Trophoblast cell (in vitro differentiated cells and primary cell): ENCODE results near the gene HLA-DQB1.
"Not testable (repeated sequence)": the region's sequence is repeated elsewhere in the genome, so short reads cannot be mapped to it uniquely, and the experiment has no call there.

Source experiments
- DNase-seq, 2 donors: peaks; one replicate each; pipeline ENCODE4 v3.0.0-alpha.2; 2016
- H2AFZ ChIP-seq: 2 replicates; pipeline ENCODE4 v1.6.1; 2013; ENCODE audit warnings: low read length, moderate library complexity, mild to moderate bottlenecking; ENCODE audit not compliant: insufficient read depth, poor library complexity
- H2AK5ac ChIP-seq: 2 replicates; pipeline ENCODE4 v1.6.1; 2013; ENCODE audit warnings: mild to moderate bottlenecking, low read length
- H2BK120ac ChIP-seq: 2 replicates; pipeline ENCODE4 v1.6.1; 2013; ENCODE audit warnings: low read length, mild to moderate bottlenecking, moderate library complexity; ENCODE audit not compliant: insufficient read depth, poor library complexity
- H2BK12ac ChIP-seq: 2 replicates; pipeline ENCODE4 v1.6.1; 2013; ENCODE audit warnings: mild to moderate bottlenecking, low read length, moderate library complexity
- H2BK5ac ChIP-seq: 2 replicates; pipeline ENCODE4 v1.6.1; 2013; ENCODE audit warnings: low read length, low read depth, moderate library complexity, mild to moderate bottlenecking; ENCODE audit not compliant: poor library complexity
- H3K14ac ChIP-seq: 2 replicates; pipeline ENCODE4 v1.6.1; 2013; ENCODE audit warnings: mild to moderate bottlenecking, low read length
- H3K18ac ChIP-seq: 2 replicates; pipeline ENCODE4 v1.6.1; 2013; ENCODE audit warnings: mild to moderate bottlenecking, low read length
- H3K23ac ChIP-seq: 2 replicates; pipeline ENCODE4 v1.6.1; 2013; ENCODE audit warnings: low read length
- H3K27ac ChIP-seq: 2 replicates; pipeline ENCODE4 v1.5.1; 2013; ENCODE audit warnings: low read depth, mild to moderate bottlenecking, inconsistent platforms, low read length, moderate library complexity
- H3K27me3 ChIP-seq: 2 replicates; pipeline ENCODE4 v1.6.1; 2013; ENCODE audit warnings: inconsistent platforms, mild to moderate bottlenecking, low read length, moderate library complexity; ENCODE audit not compliant: insufficient read depth
- H3K36me3 ChIP-seq, 2 experiments: 1 replicate in 1 of 2; 2 replicates in 1 of 2; pipeline ENCODE4 v1.6.1; 2013; ENCODE audit warnings: low read length in 2 of 2, mild to moderate bottlenecking in 2 of 2, moderate library complexity in 1 of 2; ENCODE audit not compliant: insufficient read depth in 2 of 2, control insufficient read depth in 1 of 2
- H3K4ac ChIP-seq: 2 replicates; pipeline ENCODE4 v1.6.1; 2013; ENCODE audit warnings: low read depth, mild to moderate bottlenecking, low read length, moderate library complexity
- H3K4me1 ChIP-seq, 2 experiments: 1 replicate in 1 of 2; 2 replicates in 1 of 2; pipeline ENCODE4 v1.6.1; 2013; ENCODE audit warnings: low read length in 2 of 2, mild to moderate bottlenecking in 2 of 2, moderate library complexity in 1 of 2; ENCODE audit not compliant: insufficient read depth in 2 of 2, control insufficient read depth in 1 of 2
- H3K4me2 ChIP-seq: 2 replicates; pipeline ENCODE4 v1.6.1; 2013; ENCODE audit warnings: inconsistent platforms, mild to moderate bottlenecking, low read length, moderate library complexity
- H3K4me3 ChIP-seq: 2 replicates; pipeline ENCODE4 v1.5.1; 2013; ENCODE audit warnings: mild to moderate bottlenecking, low read depth, low read length, inconsistent platforms
- H3K79me1 ChIP-seq: one replicate; pipeline ENCODE4 v1.6.1; 2013; ENCODE audit warnings: low read length
- H3K79me2 ChIP-seq: 2 replicates; pipeline ENCODE4 v1.6.1; 2013; ENCODE audit warnings: low read length, mild to moderate bottlenecking; ENCODE audit not compliant: control insufficient read depth, insufficient read depth, poor library complexity
- H3K9ac ChIP-seq: 2 replicates; pipeline ENCODE4 v1.6.1; 2013; ENCODE audit warnings: mild to moderate bottlenecking, low read length
- H3K9me3 ChIP-seq: 2 replicates; pipeline ENCODE4 v1.6.1; 2013; ENCODE audit warnings: low read depth, mild to moderate bottlenecking, control low read depth, inconsistent platforms, low read length; ENCODE audit not compliant: insufficient read depth
- H4K12ac ChIP-seq: 2 replicates; pipeline ENCODE4 v1.6.1; 2013; ENCODE audit warnings: low read depth, mild to moderate bottlenecking, low read length, moderate library complexity
- H4K8ac ChIP-seq: 2 replicates; pipeline ENCODE4 v1.6.1; 2013; ENCODE audit warnings: low read depth, mild to moderate bottlenecking, low read length, moderate library complexity
- H4K91ac ChIP-seq: one replicate; pipeline ENCODE4 v1.6.1; 2013; ENCODE audit warnings: low read depth, mild to moderate bottlenecking, low read length, moderate library complexity
- WGBS: extraction: QIAGEN DNeasy Blood & Tissue Kit; methylation state at CpG from one replicate; pipeline ENCODE4 v1.1.7; 2013; ENCODE audit warnings: missing lambda C conversion rate; ENCODE audit not compliant: insufficient read length, insufficient coverage; ENCODE audit errors: extremely low coverage; 5-methylcytosine and 5-hydroxymethylcytosine counted together

HLA-DQB1 gene

GRCh38 chr6:32658268-32658897 lies 8.1 kb downstream of the HLA-DQB1 start:
- Histone ChIP-seq H4K91ac (no peak overlapping the region), H2BK12ac (no peak overlapping the region), H4K8ac (no peak overlapping the region), H3K9ac (no peak overlapping the region), H4K12ac (no peak overlapping the region), H2BK5ac (no peak overlapping the region), H3K27me3 (no peaks in the 10 kb centered on the region), H3K36me3 (no peaks in the 10 kb centered on the region), H3K9me3 (no peaks in the 10 kb centered on the region), H3K14ac (no peak overlapping the region), H3K4me3 (no peak overlapping the region), H3K27ac (no peak overlapping the region), H2AK5ac (no peak overlapping the region), H3K23ac (no peak overlapping the region), H3K18ac (no peak overlapping the region), H2AFZ (no peak overlapping the region), H3K4me2 (no peak overlapping the region), H3K79me1 (no peaks in the 10 kb centered on the region), H2BK120ac (no peak overlapping the region), H3K4me1 (no peaks in the 10 kb centered on the region), H3K4ac (no peak overlapping the region), H3K79me2 (no peaks in the 10 kb centered on the region)
- no peak for DNase-seq
- WGBS = no CpG with 5 or more reads among the region's 6 CpGs

- H2AK5ac ChIP-seq, H2AFZ ChIP-seq, H3K18ac ChIP-seq, H3K4me3 ChIP-seq, H3K27me3 ChIP-seq, H3K36me3 ChIP-seq, DNase-seq, H3K4ac ChIP-seq, H3K4me2 ChIP-seq, H3K79me1 ChIP-seq, H4K8ac ChIP-seq, H3K79me2 ChIP-seq, H3K4me1 ChIP-seq, H4K12ac ChIP-seq, H3K27ac ChIP-seq, H3K9ac ChIP-seq, H2BK120ac ChIP-seq, H4K91ac ChIP-seq, H2BK12ac ChIP-seq, H3K9me3 ChIP-seq, H2BK5ac ChIP-seq, H3K14ac ChIP-seq, H3K23ac ChIP-seq: not testable (repeated sequence)
These were observed 8.6 kb downstream of the HLA-DQB1 start for GRCh38 chr6:32657819-32658218.

- not testable (repeated sequence) for H3K4me3 ChIP-seq, H2BK120ac ChIP-seq, H3K9ac ChIP-seq, H2BK12ac ChIP-seq, H4K8ac ChIP-seq, H3K4me1 ChIP-seq, H3K18ac ChIP-seq, H3K79me1 ChIP-seq, H3K23ac ChIP-seq, H3K27ac ChIP-seq, H4K91ac ChIP-seq, H3K79me2 ChIP-seq, H2BK5ac ChIP-seq, H2AK5ac ChIP-seq, H3K14ac ChIP-seq, H3K9me3 ChIP-seq, H3K4me2 ChIP-seq, H4K12ac ChIP-seq, H2AFZ ChIP-seq, H3K27me3 ChIP-seq, H3K36me3 ChIP-seq, H3K4ac ChIP-seq
- WGBS = no CpG with 5 or more reads among the region's 6 CpGs
- peak in 1 of 2 donors; percentile 72 for DNase-seq
These were observed 9.1 kb downstream of the HLA-DQB1 start for GRCh38 chr6:32657329-32657728.

GRCh38 chr6:32655203-32655710 lies 11.2 kb downstream of the HLA-DQB1 start:
- Histone ChIP-seq H3K14ac (no peak overlapping the region), H3K23ac (no peak overlapping the region), H3K36me3 (no peaks in the 10 kb centered on the region), H2BK5ac (no peak overlapping the region), H3K27ac (no peak overlapping the region), H3K9me3 (no peaks in the 10 kb centered on the region), H3K4me1 (no peaks in the 10 kb centered on the region), H3K18ac (no peak overlapping the region), H3K79me2 (no peaks in the 10 kb centered on the region), H3K9ac (no peak overlapping the region), H2AK5ac (no peak overlapping the region), H2AFZ (no peak overlapping the region), H4K91ac (no peak overlapping the region), H4K12ac (no peak overlapping the region), H4K8ac (no peak overlapping the region), H3K4me2 (no peak overlapping the region), H2BK120ac (no peak overlapping the region), H2BK12ac (no peak overlapping the region), H3K4ac (no peak overlapping the region), H3K27me3 (no peaks in the 10 kb centered on the region), H3K79me1 (no peaks in the 10 kb centered on the region), H3K4me3 (no peak overlapping the region)
- no CpG with 5 or more reads among the region's 2 CpGs for WGBS
- DNase-seq = no peak
